GOT3 (cell line): ENCODE measurements around the gene TMEM120B.
"Not testable (repeated sequence)": the region's sequence is repeated elsewhere in the genome, so short reads cannot be mapped to it uniquely, and the experiment has no call there.

Experiments
- DNase-seq: peaks from one replicate; lab custom pipeline; 2025; ENCODE audit warnings: mixed read lengths; lab: John Stamatoyannopoulos, UW

Gene TMEM120B

DNA sequence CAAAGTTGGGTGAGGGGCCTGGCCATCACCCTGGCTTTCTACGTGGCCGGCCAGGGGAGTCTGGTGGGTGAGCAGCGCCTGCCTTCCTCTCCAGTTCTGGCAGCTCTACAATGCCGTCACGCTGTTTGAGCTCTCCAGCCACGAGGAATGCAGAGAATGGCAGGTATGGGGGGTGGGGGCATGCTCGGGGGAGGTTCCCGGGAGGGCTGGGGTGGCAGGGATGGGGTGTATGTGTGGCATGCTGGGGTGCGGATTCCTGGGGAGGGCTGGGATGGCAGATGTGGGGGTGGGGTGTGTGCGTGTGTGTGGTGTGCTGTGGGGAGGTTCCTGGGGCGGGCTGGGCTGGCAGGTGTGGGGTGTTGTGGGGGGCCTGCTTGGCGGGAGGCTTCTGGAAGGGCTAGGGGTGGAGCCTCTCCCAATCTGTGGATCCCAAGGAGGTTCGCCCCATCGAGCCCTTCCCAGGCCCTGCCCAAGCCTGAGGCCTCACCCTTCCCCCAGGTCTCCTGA is 62.5 kb downstream of the TMEM120B start:
- no peak for DNase-seq

DNA sequence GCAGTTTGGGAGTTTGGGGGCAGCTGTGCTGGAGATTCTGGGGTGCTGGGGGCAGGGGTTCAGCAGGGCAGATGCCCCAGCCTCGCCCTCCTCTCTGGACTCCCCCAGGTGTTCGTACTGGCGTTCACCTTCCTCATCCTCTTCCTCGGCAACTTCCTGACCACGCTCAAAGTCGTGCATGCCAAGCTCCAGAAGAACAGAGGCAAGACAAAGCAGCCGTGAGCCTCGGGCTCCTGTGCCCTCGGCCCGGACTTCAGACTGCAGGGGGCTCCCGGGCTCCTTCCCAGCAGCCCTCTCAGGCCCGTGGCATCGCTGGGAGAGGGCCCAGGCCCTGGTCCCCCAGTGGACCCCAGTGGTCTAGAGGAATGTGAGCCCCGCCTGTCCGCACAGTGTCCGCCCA is 62.9 kb downstream of the TMEM120B start:
- no peak for DNase-seq

DNA sequence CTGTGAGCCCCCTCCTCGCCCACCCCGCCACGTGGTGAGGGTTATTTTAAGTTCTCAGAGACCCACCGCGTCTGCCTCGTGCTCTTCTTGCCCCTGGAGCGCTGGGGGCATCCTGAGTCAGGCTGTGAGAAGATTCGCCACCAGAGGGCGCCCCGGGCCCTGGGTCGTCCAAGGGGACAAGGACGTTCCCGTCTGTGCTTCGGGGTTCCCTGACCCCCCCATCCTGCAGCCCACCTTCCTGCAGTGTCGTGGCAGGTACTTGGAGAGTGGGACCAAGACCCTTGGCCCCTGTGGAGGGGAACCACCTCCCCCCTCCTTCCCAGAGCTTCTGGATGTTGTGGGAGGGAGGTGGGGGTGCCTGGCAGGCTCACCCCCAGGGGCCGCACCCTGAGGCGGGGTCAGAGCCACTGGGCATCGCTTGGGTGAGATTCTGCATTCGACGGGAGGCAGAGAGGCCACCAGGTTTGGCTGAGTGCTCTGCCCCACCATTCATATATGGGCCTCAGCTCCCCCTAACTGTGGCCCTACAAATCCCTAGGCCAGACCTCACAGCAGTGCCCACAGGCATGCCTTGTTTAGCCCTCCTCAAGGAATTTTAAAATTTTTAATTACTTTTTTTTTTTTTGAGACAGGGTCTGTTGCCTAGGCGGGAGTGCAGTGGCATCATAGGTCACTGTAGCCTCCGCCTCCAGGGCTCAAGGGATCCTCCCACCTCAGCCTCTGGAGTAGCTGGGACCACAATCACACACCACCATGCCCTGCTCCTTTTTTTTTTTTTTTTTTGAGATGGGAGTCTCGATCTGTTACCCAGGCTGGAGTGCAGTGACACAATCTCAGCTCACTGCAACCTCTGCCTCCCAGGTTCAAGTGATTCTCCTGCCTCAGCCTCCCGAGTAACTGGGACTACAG is 63.9 kb downstream of the TMEM120B start:
- no peak for DNase-seq

DNA sequence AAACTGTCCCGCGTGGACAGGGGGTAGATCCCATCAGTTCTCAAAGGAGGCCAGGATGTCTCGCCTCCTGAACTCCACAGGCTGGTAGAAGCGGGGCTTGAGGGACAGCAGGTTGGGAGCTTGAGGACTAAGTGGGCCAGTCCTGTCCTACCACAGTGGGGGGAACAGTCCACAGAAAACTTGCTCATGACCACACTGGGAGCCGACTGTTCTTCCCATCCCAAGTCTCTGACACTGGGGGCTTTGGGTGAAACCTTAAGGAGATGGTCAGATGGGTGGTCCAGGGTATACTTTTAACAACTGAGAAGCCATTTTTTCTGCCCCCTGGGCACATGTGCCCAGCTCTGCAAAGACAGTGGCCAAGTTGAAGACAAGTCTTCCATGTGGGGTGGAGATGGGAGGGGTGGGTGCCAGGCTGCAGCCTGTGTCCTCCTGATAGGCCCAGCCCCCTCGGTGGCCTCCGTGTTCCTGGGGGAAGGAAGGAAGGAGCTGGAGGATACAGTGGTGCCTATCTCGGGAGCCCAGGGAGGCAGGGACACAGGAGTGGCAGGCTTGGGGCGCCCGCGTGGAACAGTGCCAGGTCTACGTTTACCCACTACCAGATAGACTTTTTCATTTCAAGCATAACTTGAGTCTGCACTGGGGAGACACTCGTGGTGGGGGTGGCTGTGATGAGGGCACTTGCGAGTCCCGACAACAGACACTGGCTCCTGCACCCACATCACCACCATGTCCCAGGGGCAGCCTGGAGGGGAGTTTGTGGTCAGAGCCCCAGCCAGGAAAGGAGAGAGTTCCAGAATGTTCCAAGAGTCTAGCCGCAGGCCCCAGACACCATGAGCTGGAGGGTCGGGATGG is 66.2 kb downstream of the TMEM120B start:
- DNase-seq = no peak

DNA sequence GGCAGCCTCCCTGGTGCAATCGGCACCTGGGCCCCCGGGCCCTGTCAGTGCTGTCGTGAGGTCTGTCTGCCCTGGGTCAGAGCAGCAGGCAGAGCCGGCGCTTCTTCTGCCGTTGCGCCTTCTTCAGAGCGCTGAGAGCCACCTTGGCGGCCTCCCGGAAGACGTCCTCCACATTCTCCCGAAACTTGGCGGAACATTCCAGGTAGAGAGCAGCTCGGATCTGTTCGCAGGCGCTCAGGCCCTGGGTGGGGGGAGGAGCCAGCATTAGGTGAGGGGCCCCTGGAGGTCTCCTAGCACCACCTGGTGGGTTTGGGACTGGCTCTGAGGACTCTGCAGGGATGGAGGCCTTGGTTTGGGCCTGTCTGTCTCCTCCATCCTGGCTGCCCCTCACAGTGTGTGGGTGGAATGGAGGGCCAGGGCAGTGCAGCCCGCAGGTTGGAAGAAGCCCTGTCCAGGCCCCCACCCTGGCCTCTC is 66.9 kb downstream of the TMEM120B start:
- no peak for DNase-seq

DNA sequence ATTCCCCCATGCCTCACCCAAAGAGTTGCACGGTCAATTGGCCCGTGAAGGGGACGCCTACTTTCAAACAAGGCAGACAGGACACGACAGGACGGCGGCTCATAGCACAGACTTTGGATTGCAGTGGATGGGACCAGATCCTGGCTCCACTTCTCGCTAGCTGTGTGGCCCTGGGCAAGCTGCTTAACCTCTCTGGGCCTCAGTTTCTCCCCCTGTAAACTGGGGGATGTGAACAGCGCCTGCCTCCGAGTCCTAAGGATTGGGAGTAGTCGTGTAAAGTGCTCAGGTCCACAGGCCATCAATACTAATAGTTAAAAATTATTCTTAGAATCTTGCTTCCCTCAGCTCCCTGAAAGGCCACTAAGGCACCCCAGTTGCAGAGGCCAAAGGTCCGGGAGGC is 67.9 kb downstream of the TMEM120B start:
- DNase-seq = no peak

DNA sequence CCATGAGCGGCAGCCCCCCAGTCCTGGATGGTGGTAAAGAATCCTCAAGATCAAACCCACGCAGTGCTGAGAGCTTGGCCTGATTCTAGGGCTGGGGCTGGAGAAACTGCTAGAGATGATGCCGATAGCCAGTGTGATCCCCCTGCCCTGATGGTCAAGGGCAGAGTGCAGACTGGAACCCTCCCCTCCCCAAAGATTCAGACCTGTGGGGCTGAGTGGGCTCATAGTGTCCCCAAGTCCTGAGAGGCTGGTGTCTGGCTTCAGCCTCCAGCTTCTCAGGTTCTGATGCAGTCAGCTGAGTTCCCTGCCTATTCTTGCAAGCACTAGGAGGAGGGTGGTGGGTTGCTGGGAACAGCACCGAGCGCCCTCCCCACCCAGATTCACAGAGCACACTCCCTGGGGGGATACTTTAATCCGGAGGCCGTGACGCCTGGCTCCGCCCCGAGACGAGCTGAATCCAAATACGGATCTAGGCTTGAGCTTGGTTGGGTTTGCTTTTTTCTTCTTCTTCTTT is 69.0 kb downstream of the TMEM120B start:
- no peak for DNase-seq

DNA sequence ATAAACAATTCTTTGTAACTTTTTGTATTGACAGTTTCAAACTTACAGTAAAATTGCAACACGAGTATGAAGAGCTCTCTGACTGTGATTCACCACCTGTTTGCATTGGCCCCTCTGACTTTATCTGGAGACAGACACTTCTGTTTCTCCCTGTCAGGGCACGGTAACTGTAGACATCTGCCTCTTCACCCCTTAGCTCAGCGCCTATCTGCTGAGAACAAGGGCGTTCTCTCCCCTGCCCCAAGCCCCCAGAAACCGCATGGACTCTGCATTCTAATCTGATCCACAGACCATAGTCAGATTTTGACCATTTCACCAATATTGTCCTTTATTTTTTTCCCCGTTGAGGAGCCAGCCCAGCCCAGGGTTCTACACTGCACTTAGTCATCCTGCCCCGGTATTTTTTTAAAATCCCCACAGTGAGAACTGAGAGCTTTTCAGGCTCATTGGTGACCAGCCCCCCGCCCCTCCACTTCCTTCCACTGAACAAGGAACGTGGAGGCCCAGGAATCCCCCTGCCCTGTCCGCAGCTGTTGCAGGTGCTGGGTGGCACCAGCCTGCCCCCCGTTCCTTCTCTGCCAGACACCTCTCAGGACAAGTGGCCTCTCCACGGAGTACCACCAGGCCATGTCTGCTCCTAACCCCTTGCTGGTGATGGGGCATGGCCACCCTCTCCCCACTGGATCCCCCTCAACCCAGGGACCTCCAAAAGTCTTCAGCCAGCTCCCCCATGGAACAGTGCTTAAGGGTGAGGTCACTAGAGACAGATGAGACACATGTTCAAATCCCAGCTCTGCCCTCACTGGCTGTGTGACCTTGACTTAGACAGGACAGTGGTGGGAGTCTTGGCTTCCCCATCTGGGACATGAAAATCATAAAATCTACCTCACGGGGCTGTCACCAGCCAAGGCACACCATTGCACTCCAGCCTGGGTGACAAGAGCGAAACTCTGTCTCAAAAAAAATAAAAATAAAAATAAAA is 69.7 kb downstream of the TMEM120B start:
- DNase-seq = no peak

DNA sequence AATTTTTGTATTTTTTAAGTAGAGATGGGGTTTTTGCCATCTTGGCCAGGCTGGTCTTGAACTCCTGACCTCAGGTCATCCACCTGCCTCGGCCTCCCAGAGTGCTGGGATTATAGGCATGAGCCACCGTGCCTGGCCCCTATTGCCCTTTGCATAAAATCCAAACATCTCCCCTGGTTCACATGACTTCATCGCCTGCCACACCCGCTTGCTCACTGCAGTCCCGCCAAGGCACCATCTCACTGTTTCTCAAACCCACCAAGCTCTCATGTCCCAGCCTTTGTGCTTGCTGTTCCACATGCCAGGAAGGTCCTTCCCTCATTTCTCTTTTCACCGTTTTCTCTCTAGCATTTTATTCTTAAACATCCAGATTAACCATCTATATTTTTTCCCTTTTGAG is 71.2 kb downstream of the TMEM120B start:
- DNase-seq = no peak

DNA sequence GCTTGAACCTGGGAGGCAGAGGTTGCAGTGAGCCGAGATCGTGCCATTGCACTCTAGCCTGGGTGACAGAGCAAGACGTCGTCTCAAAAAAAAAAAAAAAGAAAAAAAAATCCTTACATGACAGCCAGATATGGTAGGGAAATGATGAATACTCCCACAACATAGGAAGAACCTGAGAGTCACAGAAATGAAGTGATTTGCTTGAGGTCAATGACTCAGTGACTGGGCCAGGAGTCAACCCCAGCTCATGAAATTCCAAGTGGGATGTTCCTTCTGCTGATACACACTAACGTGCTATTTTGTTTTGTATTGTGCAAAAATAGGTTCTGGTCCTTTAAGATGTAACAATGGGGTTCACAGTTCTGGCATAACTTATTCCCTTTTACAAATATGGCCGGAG is 71.9 kb downstream of the TMEM120B start:
- DNase-seq = no peak

DNA sequence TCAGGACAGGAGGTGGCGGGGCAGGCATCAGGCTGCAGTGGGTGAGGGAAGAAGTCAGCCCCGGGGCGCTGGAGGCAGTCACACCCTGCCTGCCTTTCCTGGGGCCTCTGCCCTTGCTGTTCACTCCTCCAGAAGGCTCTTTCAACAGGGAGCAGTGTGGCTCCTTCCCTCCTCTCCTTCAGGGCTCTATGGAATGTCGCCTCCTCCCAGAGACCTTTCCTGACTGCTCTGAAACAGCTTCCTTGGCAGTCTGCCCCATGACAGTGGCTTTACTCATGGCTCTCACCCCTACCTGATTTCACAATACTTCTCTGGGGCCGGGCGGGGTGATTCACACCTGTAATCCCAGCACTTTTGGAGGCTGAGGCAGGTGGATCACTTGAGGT is 73.9 kb downstream of the TMEM120B start:
- peak; percentile 52 for DNase-seq

DNA sequence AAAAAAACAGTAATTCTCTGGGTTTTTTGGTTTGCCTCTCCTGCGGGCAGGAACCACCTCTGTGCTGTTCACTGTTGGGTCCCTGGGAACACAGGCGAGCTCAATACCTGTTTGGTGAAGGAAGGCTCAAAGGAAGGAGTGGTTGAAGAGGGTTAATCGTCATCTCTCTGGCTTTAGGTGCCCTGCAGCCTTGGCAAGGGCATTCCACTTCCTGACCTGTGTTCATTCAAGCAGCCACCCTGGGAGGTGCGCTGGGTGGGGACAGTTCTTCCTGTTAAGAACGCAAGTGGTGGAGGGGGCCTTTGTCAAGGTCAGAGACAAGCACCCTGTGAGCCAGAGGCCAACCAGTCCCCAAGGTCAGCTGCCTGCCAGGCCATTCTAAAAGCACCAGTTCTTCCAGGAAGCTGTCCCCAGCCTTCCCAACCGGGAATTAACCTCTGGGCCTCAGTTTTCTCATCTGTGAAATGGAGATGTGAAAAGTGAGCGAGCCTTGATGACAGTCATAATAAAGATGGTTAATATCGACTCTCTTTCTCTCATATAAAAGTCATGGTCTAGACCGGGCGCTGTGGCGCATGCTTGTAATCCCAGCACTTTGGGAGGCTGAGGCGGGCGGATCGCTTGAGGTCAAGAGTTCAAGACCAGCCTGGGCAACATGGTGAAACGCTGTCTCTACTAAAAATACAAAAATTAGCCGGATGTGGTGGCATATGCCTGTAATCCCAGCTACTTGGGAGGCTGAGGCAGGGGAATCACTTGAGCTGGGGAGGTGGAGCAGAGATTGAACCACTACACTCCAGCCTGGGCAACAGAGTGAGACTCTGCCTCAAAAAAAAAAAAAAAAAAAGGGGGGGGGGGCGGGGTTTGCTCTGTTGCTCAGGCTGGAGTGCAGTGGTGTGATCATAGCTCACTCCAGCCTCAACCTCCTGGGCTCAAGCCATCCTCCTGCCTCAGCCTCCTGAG is 74.8 kb downstream of the TMEM120B start:
- DNase-seq = no peak

DNA sequence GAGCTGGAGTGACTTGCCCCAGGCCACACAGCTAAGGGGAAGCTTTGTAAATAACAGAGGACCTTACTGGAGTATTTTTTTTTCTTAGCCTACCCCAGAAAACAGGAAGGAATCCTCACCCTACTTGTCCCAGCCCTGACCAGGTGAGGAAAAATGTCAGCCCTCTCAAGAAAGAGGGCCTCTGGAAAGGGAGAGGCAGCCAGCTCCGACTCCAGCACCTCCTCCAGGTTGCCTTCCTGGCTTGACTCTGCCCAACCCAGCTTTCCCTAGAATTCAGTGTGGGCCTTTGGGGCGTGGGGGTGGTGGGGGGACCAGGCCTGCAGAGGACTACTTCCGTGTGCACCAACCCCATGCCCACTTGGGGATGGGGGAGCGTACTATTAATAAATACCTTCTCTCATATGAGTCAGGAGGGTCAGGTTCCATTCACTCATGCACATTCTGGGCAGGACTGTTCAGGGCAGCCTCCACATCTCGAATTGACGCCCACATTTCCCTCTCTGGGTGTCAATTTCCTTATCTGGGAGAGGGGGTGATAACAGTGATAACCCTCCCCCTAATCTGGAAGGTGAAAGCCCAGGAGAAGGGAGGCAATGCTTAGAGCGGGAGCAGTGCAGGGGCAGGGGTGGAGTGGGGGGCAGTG is 75.7 kb downstream of the TMEM120B start:
- no peak for DNase-seq

DNA sequence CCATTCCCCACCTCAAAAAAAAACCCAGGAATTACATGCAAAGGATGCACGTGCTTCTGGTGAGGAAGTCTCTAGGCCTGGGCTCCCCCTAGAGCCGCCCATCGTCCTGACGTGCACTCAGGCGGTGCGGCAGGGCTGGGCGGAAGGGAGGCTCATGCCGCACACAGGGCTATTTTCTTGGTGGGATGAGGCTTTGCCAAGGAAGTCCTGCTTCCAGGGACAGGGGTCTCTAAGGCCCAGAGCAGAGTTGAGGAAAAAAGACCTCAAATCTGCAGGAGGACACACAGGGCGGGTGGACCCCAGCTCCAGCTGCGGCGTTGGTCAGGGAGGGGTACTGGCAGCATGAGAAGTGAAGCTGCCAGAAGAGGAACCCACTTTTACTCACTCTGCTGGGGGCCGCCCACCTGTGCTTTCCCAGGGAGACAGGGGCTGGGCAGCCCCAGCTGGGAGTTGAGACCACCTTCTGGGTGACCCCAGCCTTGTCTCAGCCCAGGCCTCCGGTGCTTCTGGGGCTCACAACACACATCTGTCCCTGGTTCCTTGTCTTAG is 76.8 kb downstream of the TMEM120B start:
- DNase-seq = no peak

DNA sequence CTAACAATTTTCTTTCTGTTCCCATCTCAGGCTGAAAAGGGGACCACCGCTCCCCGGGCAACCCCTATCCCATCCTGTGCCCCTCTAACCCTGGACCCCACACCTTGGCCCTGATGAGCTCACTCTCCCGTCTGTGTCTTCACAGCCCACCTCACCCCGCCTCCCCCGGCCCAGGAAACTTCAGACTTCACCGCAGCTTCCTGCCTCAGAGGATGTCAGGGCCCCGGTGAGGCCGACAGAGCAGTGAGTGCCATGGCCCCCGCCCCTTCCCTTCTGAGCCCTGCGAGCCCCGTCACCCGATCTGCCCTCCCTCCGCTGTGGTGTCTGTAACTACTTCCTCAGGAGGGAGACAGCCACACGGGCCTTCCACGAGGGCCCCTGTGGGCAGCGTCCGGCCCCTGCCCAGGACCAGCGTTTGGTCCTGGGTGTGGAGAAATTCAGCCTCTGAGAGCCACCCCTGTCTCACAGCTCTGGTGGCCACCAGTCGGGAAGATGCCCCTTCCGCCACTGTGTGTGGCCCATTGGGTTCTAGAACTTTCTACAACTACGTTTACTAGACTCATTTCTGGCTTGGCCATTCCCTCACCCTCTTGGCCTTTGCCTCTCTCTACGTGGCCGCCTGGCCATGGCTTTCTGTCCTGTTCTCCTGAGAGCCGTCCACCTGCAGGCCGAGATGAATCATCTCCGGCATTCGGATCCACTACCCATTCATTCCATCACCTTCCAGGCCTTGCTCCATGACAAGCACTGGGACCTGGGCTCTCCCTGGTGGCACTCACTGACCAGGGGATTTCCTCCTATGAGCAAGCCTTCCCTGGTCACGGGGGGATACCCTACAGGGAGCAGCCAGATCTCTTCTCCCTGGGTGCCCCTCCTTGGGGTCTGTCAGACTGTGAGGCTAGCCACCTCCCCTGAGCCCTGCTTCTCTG is 77.5 kb downstream of the TMEM120B start:
- DNase-seq = no peak

DNA sequence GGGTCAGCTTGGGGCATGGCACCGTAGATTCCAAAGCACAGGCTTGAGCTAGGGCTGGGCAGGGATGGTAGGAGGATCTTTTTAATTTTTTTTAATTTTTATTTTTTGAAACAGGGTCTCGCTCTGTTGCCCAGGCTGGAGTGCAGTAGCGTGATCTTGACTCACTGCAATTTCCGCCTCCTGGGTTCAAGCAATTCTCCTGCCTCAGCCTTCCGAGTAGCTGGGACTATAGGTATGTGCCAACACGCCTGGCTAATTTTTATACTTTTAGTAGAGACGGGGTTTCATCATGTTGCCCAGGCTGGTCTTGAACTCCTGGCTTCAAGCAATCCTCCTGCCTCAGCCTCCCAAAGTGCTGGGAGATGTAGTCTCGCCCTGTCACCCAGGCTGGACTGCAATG is 78.2 kb downstream of the TMEM120B start:
- not testable (repeated sequence) for DNase-seq

DNA sequence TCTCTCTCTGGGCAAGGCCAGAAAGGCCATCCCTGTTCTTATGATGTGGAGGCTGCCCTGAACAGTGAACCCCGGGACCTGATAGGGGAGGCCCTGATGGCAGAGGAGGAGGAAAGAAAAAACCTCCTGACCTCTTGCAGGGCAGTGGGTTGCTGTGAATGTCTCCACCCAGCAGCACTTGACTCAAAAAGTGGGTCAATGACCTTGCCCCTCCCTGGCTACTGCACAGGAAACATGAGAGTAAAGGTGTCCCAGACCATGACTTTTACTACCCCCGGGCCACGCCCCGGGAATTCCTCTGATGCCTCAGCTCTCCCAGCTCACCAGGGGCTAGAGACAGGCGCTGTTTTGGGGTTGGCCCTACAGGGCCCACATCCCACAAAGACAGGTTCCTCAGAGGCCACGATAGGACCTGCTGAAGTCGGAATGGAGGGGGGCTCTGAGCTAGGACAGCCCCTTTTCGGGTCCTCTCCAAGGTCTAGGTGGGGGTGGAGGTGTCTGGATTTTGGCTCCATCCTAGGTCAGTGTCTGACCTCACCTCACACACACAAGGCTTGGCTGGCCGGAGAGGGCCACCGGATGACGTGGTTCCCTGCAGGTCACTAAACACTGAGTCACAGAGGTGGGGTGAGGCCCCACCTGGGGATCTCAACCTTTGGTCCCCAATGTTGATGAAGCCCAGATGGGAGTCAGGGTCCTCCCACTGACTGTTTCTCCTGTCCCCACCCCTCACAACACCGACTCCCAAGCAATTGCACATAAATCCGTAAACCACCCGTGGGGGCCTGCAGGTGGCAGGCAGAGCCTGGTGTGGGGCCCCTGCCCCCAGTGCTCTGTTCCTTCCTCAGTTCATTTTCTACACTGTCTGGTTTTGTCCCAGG is 79.4 kb downstream of the TMEM120B start:
- DNase-seq = no peak
